SK-N-SH (cell line): ENCODE results near the gene TUBA3C. TPM values are rescaled to one million over a fixed set of nuclear protein-coding genes. Genes with fewer than 3 reads are reported as not detected.
"Not testable (repeated sequence)": the region's sequence is repeated elsewhere in the genome, so short reads cannot be mapped to it uniquely, and the experiment has no call there.

Experiments used
- CTCF ChIA-PET: fragments of 300-600, 350-600 bp; formaldehyde crosslinking; extraction: SDS; loops from one replicate; lab custom pipeline; 2021; lab: Yijun Ruan, JAX
- POLR2A ChIA-PET: fragments of 350-600 bp; sonication (Branson Sonifier 250); formaldehyde crosslinking; extraction: SDS; loops from one replicate; lab custom pipeline; 2020; ENCODE audit warnings: antibody characterized with exemption, inconsistent platforms; lab: Yijun Ruan, JAX
- DNase-seq: peaks from one replicate; pipeline ENCODE4 v3.0.0; 2012
- H2AFZ ChIP-seq: fragments of 200-600 bp; sonication (generic); 2 replicates; pipeline ENCODE4 v1.8.1; 2016; ENCODE audit warnings: antibody characterized with exemption, mild to moderate bottlenecking, low read depth
- H3F3A ChIP-seq: fragments of 200-600 bp; sonication (generic); replicated peaks from 2 replicates; pipeline ENCODE3; 2016; ENCODE audit warnings: antibody characterized with exemption, mild to moderate bottlenecking; ENCODE audit not compliant: insufficient read depth
- H3K27ac ChIP-seq, 2 experiments: fragments of 200-500 bp in 1 of 2; fragments of 200-600 bp in 1 of 2; sonication (Bioruptor generic) in 1 of 2; sonication (generic), shearing (Covaris generic) in 1 of 2; 2 replicates each; pipeline versions ENCODE4 v1.5.1 to v1.6.1; 2014 to 2016; ENCODE audit warnings: low read depth in 2 of 2, inconsistent platforms in 1 of 2, low read length in 1 of 2, mild to moderate bottlenecking in 1 of 2, mixed read lengths in 1 of 2
- H3K27me3 ChIP-seq: fragments of 200-600 bp; sonication (generic), shearing (Covaris generic); 2 replicates; pipeline ENCODE4 v1.6.1; 2016; ENCODE audit warnings: mixed run types; ENCODE audit not compliant: insufficient read depth
- H3K36me3 ChIP-seq, 2 experiments: fragments of 200-500 bp in 1 of 2; fragments of 200-600 bp in 1 of 2; sonication (Bioruptor generic) in 1 of 2; sonication (generic) in 1 of 2; replicated peaks in 1 of 2; 2 replicates each; pipeline versions ENCODE3 to v1.5.1; 2014 to 2016; ENCODE audit warnings: low read length in 1 of 2, mild to moderate bottlenecking in 1 of 2; ENCODE audit not compliant: insufficient read depth in 2 of 2, control insufficient read depth in 1 of 2
- H3K4me1 ChIP-seq, 2 experiments: fragments of 200-500 bp in 1 of 2; fragments of 200-600 bp in 1 of 2; sonication (Bioruptor generic) in 1 of 2; sonication (generic), shearing (Covaris generic) in 1 of 2; 2 replicates each; pipeline versions ENCODE4 v1.5.1 to v1.6.1; 2014 to 2016; ENCODE audit warnings: low read depth in 1 of 2, low read length in 1 of 2, mixed run types in 1 of 2; ENCODE audit not compliant: insufficient read depth in 2 of 2, control insufficient read depth in 1 of 2
- H3K4me2 ChIP-seq: fragments of 200-600 bp; sonication (generic), shearing (Covaris generic); 2 replicates; pipeline ENCODE4 v1.6.1; 2017; ENCODE audit warnings: mixed run types
- H3K4me3 ChIP-seq, 2 experiments: fragments of 200-500 bp in 1 of 2; fragments of 200-600 bp in 1 of 2; sonication (Bioruptor generic) in 1 of 2; sonication (generic), shearing (Covaris generic) in 1 of 2; 2 replicates each; pipeline versions ENCODE4 v1.5.1 to v1.8.1; 2014 to 2016; ENCODE audit warnings: low read depth in 2 of 2, inconsistent platforms in 1 of 2, low read length in 1 of 2, mild to moderate bottlenecking in 1 of 2, mixed read lengths in 1 of 2, moderate library complexity in 1 of 2
- H3K79me2 ChIP-seq: fragments of 200-600 bp; sonication (generic); 2 replicates; pipeline ENCODE4 v1.8.1; 2017; ENCODE audit warnings: mild to moderate bottlenecking; ENCODE audit not compliant: insufficient read depth
- H3K9ac ChIP-seq: fragments of 200-600 bp; sonication (generic); 2 replicates; pipeline ENCODE4 v1.6.1; 2017; ENCODE audit warnings: mixed run types
- H3K9me2 ChIP-seq: fragments of 200-600 bp; sonication (generic); 2 replicates; pipeline ENCODE4 v1.6.1; 2017; ENCODE audit warnings: mixed run types
- H3K9me3 ChIP-seq: fragments of 200-600 bp; sonication (generic); 2 replicates; pipeline ENCODE4 v1.6.1; 2017; ENCODE audit warnings: mixed run types, mild to moderate bottlenecking, moderate library complexity
- H4K20me1 ChIP-seq: fragments of 200-600 bp; sonication (generic); 2 replicates; pipeline ENCODE4 v1.6.1; 2017; ENCODE audit warnings: mild to moderate bottlenecking, mixed run types; ENCODE audit not compliant: insufficient read depth
- JUND ChIP-seq: IDR thresholded peaks from 2 replicates; pipeline ENCODE4 v1.4.0; 2012
- NRF1 ChIP-seq: IDR thresholded peaks from 2 replicates; pipeline ENCODE4 v1.6.1; 2012; ENCODE audit warnings: low read depth, mild to moderate bottlenecking, low read length
- REST ChIP-seq: IDR thresholded peaks from 2 replicates; pipeline ENCODE4 v1.6.1; 2012; ENCODE audit warnings: mild to moderate bottlenecking, low read depth, low read length, moderate library complexity
- SMC3 ChIP-seq: IDR thresholded peaks from 2 replicates; pipeline ENCODE4 v1.6.1; 2012; ENCODE audit warnings: low read depth, low read length, improper control_type of control experiment
- USF2 ChIP-seq: fragments of 150-350 bp; IDR thresholded peaks from 2 replicates; pipeline ENCODE4 v1.6.1; 2017; ENCODE audit warnings: antibody characterized with exemption, low read length, low read depth, borderline replicate concordance
- WGBS: methylation state at CpG from one replicate; pipeline ENCODE4 v1.1.6; 2017; ENCODE audit warnings: low lambda C conversion rate; 5-methylcytosine and 5-hydroxymethylcytosine counted together
- polyA plus RNA-seq, 3 experiments: library from polyadenylated mRNA; depleted of rRNA; stranded (reverse); fragments of >200 nt; gene quantifications; 2 replicates each; pipeline ENCODE4 v1.2.3, GENCODE V29; 2012

The TUBA3C gene
- 0.05 and 0.10 TPM in 2 replicates for polyA plus RNA-seq (2012; rRNA removed)
- 0.04 TPM in 1 of 2 replicates, not detected in the other for polyA plus RNA-seq (2012; cell fraction: cytosol; rRNA removed)
- not detected in 2 replicates for polyA plus RNA-seq (2012; cell fraction: nucleus; rRNA removed)

GRCh38 chr13:19181621-19182485 is at the start of gene TUBA3C:
Gene TUBA3C (minus strand): TSS chr13:19181824. CDS start chr13:19181747, 77 bp downstream.
- Histone ChIP-seq H3F3A (no peaks in the 10 kb centered on the region), H3K9me2 (no peaks in the 10 kb centered on the region), H2AFZ (no peak within 1 kb of the TSS), H3K4me1 (no peaks in the 10 kb centered on the region), H3K4me2 (no peak within 1 kb of the TSS), H3K27me3 (peaks cover 7% of the 10 kb centered on the region; the same call in 1 of the 2 replicates), H3K27ac (no peak within 1 kb of the TSS), H3K36me3 (no peaks in the 10 kb centered on the region), H3K9ac (no peak within 1 kb of the TSS), H3K9me3 (no peaks in the 10 kb centered on the region), H3K79me2 (no peaks in the 10 kb centered on the region), H3K4me3 (no peak within 1 kb of the TSS), H4K20me1 (no peaks in the 10 kb centered on the region)
- CTCF ChIA-PET: no interaction called here
- TF ChIP-seq SMC3 (no peak), REST (no peak), NRF1 (no peak), USF2 (no peak), JUND (no peak)
- WGBS: 22% methylated on average over 14 of the region's 40 CpGs
- DNase-seq: peak; percentile 32
- POLR2A ChIA-PET: no interaction called here

- H3K4me2 ChIP-seq, H3K4me1 ChIP-seq, DNase-seq, H3K4me3 ChIP-seq, H3F3A ChIP-seq, H3K9me3 ChIP-seq, H3K79me2 ChIP-seq, H3K27ac ChIP-seq, H4K20me1 ChIP-seq, H3K9me2 ChIP-seq, H3K36me3 ChIP-seq, H3K9ac ChIP-seq, H2AFZ ChIP-seq, H3K27me3 ChIP-seq, CTCF ChIA-PET, POLR2A ChIA-PET: not testable (repeated sequence)
- WGBS: 1% methylated on average over 3 of the region's 3 CpGs
These were observed 25.8 kb upstream of the TUBA3C start for GRCh38 chr13:19207413-19207812.

GRCh38 chr13:19192622-19193021 is 11.0 kb upstream of the TUBA3C start:
- H3K9me2 ChIP-seq, DNase-seq, H3K27me3 ChIP-seq, H3K4me2 ChIP-seq, H3K4me3 ChIP-seq, H3K9ac ChIP-seq, H4K20me1 ChIP-seq, H3K27ac ChIP-seq, H3F3A ChIP-seq, H3K79me2 ChIP-seq, CTCF ChIA-PET, H3K36me3 ChIP-seq, H3K4me1 ChIP-seq, H2AFZ ChIP-seq, POLR2A ChIA-PET, H3K9me3 ChIP-seq: not testable (repeated sequence)
- 0% methylated on average over 2 of the region's 3 CpGs for WGBS

GRCh38 chr13:19189911-19190310 is 8.3 kb upstream of the TUBA3C start:
- H3K27me3 ChIP-seq, H3K27ac ChIP-seq, H2AFZ ChIP-seq, POLR2A ChIA-PET, H3K79me2 ChIP-seq, H3K36me3 ChIP-seq, H3K4me3 ChIP-seq, H3K4me2 ChIP-seq, H3K4me1 ChIP-seq, H4K20me1 ChIP-seq, DNase-seq, H3K9me2 ChIP-seq, H3K9me3 ChIP-seq, H3K9ac ChIP-seq, H3F3A ChIP-seq, CTCF ChIA-PET: not testable (repeated sequence)
- 3% methylated on average over 3 of the region's 3 CpGs for WGBS
